C1 segment of cervical spinal cord (tissue), 14 donors: ENCODE measurements around the gene SLC13A3.

Experiments used
- DNase-seq, 14 donors: peaks; one replicate each; lab custom pipeline; 2025; lab: John Stamatoyannopoulos, UW

Gene SLC13A3

GRCh38 chr20:46578745-46579144, 72.5 kb downstream of the SLC13A3 start:
- DNase-seq = no peak

GRCh38 chr20:46576774-46577395, 74.4 kb downstream of the SLC13A3 start:
- no peak for DNase-seq

- DNase-seq = no peak
Measured at GRCh38 chr20:46575937-46576461, 75.3 kb downstream of the SLC13A3 start.

- DNase-seq = peak in 1 of 14 donors; percentile 10
Measured at GRCh38 chr20:46575394-46575793, 75.9 kb downstream of the SLC13A3 start.

- DNase-seq = peak in 1 of 14 donors; percentile 30
Measured at GRCh38 chr20:46573788-46574584, 77.3 kb downstream of the SLC13A3 start.

GRCh38 chr20:46573234-46573633, 78.0 kb downstream of the SLC13A3 start:
- no peak for DNase-seq

- DNase-seq = no peak
Measured at GRCh38 chr20:46572790-46573189, 78.5 kb downstream of the SLC13A3 start.

- DNase-seq = peak; percentile 14 to 94 (median 88)
Measured at GRCh38 chr20:46572153-46572552, 79.1 kb downstream of the SLC13A3 start.

- DNase-seq = no peak
Measured at GRCh38 chr20:46571418-46571817, 79.8 kb downstream of the SLC13A3 start.

- DNase-seq = no peak
Measured at GRCh38 chr20:46570956-46571355, 80.3 kb downstream of the SLC13A3 start.

- no peak for DNase-seq
Measured at GRCh38 chr20:46569961-46570360, 81.3 kb downstream of the SLC13A3 start.

- peak; percentile 45 to 93 (median 86) for DNase-seq
Measured at GRCh38 chr20:46568570-46569129, 82.6 kb downstream of the SLC13A3 start.

- no peak for DNase-seq
Measured at GRCh38 chr20:46566125-46566524, 85.1 kb downstream of the SLC13A3 start.

GRCh38 chr20:46564241-46564957, 86.9 kb downstream of the SLC13A3 start:
- no peak for DNase-seq

- DNase-seq = peak in 1 of 14 donors; percentile 50
Measured at GRCh38 chr20:46563860-46564221, 87.4 kb downstream of the SLC13A3 start.

- DNase-seq = peak in 10 of 14 donors; percentile 19 to 81 (median 35)
Measured at GRCh38 chr20:46563170-46563859, 87.9 kb downstream of the SLC13A3 start.

- DNase-seq = peak in 12 of 14 donors; percentile 61 to 85 (median 78)
Measured at GRCh38 chr20:46562373-46563169, 88.7 kb downstream of the SLC13A3 start.

GRCh38 chr20:46562009-46562372, 89.3 kb downstream of the SLC13A3 start:
- no peak for DNase-seq

- DNase-seq = peak in 4 of 14 donors; percentile 9 to 28 (median 24)
Measured at GRCh38 chr20:46559685-46560440, 91.4 kb downstream of the SLC13A3 start.

- DNase-seq = no peak
Measured at GRCh38 chr20:46559001-46559400, 92.3 kb downstream of the SLC13A3 start.
